DND-41 (cell line): ENCODE data around the gene CIDEC.

Source experiments
- EZH2 ChIP-seq: IDR thresholded peaks from 3 replicates; pipeline ENCODE4 v1.6.1; 2012; ENCODE audit warnings: borderline replicate concordance, low read depth, mild to moderate bottlenecking, moderate library complexity, low read length, inconsistent platforms; ENCODE audit not compliant: severe bottlenecking
- TF ChIP-seq, protein P1 (sequence below): IDR thresholded peaks from 2 replicates; pipeline ENCODE4 v1.5.1; 2012; ENCODE audit warnings: borderline replicate concordance, low read length, moderate library complexity, mild to moderate bottlenecking; ENCODE audit not compliant: poor library complexity, severe bottlenecking; ENCODE audit errors: extremely low read depth

- TF ChIP-seq EZH2: no peak
- TF ChIP-seq, protein P1, sequence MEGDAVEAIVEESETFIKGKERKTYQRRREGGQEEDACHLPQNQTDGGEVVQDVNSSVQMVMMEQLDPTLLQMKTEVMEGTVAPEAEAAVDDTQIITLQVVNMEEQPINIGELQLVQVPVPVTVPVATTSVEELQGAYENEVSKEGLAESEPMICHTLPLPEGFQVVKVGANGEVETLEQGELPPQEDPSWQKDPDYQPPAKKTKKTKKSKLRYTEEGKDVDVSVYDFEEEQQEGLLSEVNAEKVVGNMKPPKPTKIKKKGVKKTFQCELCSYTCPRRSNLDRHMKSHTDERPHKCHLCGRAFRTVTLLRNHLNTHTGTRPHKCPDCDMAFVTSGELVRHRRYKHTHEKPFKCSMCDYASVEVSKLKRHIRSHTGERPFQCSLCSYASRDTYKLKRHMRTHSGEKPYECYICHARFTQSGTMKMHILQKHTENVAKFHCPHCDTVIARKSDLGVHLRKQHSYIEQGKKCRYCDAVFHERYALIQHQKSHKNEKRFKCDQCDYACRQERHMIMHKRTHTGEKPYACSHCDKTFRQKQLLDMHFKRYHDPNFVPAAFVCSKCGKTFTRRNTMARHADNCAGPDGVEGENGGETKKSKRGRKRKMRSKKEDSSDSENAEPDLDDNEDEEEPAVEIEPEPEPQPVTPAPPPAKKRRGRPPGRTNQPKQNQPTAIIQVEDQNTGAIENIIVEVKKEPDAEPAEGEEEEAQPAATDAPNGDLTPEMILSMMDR: no peak
Measured at GRCh38 chr3:9861626-9862130, 18.4 kb downstream of the CIDEC start.
